ENCODE measurements around the gene ISLR2. TPM values are rescaled to one million over a fixed set of nuclear protein-coding genes. Genes with fewer than 3 reads are reported as not detected.

ISLR2 gene
- total and polyA plus RNA-seq, 4 donors, result 5.2 to 16.7 (median 11.3) TPM

- peak overlapping the region; percentile 45 for H3K4me3 ChIP-seq (ENCODE audit: low read depth, low read length)
- no peaks in the 10 kb centered on the region for H3K9me3 ChIP-seq (ENCODE audit: control insufficient read depth, insufficient read depth, low read length)
- peak overlapping the region; percentile 80 for H3K27ac ChIP-seq (ENCODE audit: low read depth, low read length)
- 5% methylated on average over 50 of the region's 53 CpGs for WGBS (ENCODE audit: insufficient coverage)
- peaks cover 4% of the 10 kb centered on the region for H3K36me3 ChIP-seq (ENCODE audit: control insufficient read depth, insufficient read depth, low read length)
- DNase-seq (ENCODE audit: low read depth in 4 of 6, low spot score in 6 of 6), result peak in 2 of 6 donors; percentile 6 to 33
- H3K27me3 ChIP-seq (ENCODE audit: control insufficient read depth, insufficient read depth, low read length), result peaks cover 69% of the 10 kb centered on the region
- H3K4me1 ChIP-seq (ENCODE audit: control insufficient read depth, insufficient read depth, low read length), result peaks cover 54% of the 10 kb centered on the region
Measured at GRCh38 chr15:74127954-74128784, 2.2 kb upstream of the ISLR2 start.

- Histone ChIP-seq H3K9me3 (ENCODE audit: control insufficient read depth, insufficient read depth, low read length) (no peaks in the 10 kb centered on the region), H3K4me1 (ENCODE audit: control insufficient read depth, insufficient read depth, low read length) (peaks cover 63% of the 10 kb centered on the region), H3K27me3 (ENCODE audit: control insufficient read depth, insufficient read depth, low read length) (peaks cover 77% of the 10 kb centered on the region), H3K36me3 (ENCODE audit: control insufficient read depth, insufficient read depth, low read length) (peaks cover 11% of the 10 kb centered on the region), H3K4me3 (ENCODE audit: low read depth, low read length) (peak overlapping the region; percentile 45), H3K27ac (ENCODE audit: low read depth, low read length) (peak overlapping the region; percentile 80)
- WGBS (ENCODE audit: insufficient coverage), result 5% methylated on average over 40 of the region's 43 CpGs
- peak in 2 of 6 donors; percentile 49 to 84 for DNase-seq (ENCODE audit: low read depth in 4 of 6, low spot score in 6 of 6)
Measured at GRCh38 chr15:74128785-74129585, 1.4 kb upstream of the ISLR2 start.

GRCh38 chr15:74129586-74130154 is 716 bp upstream of the ISLR2 start:
- Histone ChIP-seq H3K4me3 (ENCODE audit: low read depth, low read length) (peak overlapping the region; percentile 45), H3K27me3 (ENCODE audit: control insufficient read depth, insufficient read depth, low read length) (peaks cover 84% of the 10 kb centered on the region), H3K27ac (ENCODE audit: low read depth, low read length) (peak overlapping the region; percentile 52), H3K36me3 (ENCODE audit: control insufficient read depth, insufficient read depth, low read length) (peaks cover 11% of the 10 kb centered on the region), H3K4me1 (ENCODE audit: control insufficient read depth, insufficient read depth, low read length) (peaks cover 69% of the 10 kb centered on the region), H3K9me3 (ENCODE audit: control insufficient read depth, insufficient read depth, low read length) (no peaks in the 10 kb centered on the region)
- WGBS (ENCODE audit: insufficient coverage), result 3% methylated on average over 34 of the region's 40 CpGs
- DNase-seq (ENCODE audit: low read depth in 4 of 6, low spot score in 6 of 6), result peak in 2 of 6 donors; percentile 54 to 79

- H3K4me1 ChIP-seq (ENCODE audit: control insufficient read depth, insufficient read depth, low read length), result peaks cover 83% of the 10 kb centered on the region
- H3K4me3 ChIP-seq (ENCODE audit: low read depth, low read length), result peak overlapping the region; percentile 26
- peaks cover 95% of the 10 kb centered on the region for H3K27me3 ChIP-seq (ENCODE audit: control insufficient read depth, insufficient read depth, low read length)
- peak in 1 of 6 donors; percentile 57 for DNase-seq (ENCODE audit: low read depth in 4 of 6, low spot score in 6 of 6)
- H3K9me3 ChIP-seq (ENCODE audit: control insufficient read depth, insufficient read depth, low read length), result no peaks in the 10 kb centered on the region
- peaks cover 11% of the 10 kb centered on the region for H3K36me3 ChIP-seq (ENCODE audit: control insufficient read depth, insufficient read depth, low read length)
- 8% methylated on average over 23 of the region's 28 CpGs for WGBS (ENCODE audit: insufficient coverage)
- H3K27ac ChIP-seq (ENCODE audit: low read depth, low read length), result no peak overlapping the region
Measured at GRCh38 chr15:74130849-74131627, 652 bp downstream of the ISLR2 start.

GRCh38 chr15:74131628-74132413 is 1.4 kb downstream of the ISLR2 start:
- Histone ChIP-seq H3K36me3 (ENCODE audit: control insufficient read depth, insufficient read depth, low read length) (peaks cover 11% of the 10 kb centered on the region), H3K4me3 (ENCODE audit: low read depth, low read length) (no peak overlapping the region), H3K27me3 (ENCODE audit: control insufficient read depth, insufficient read depth, low read length) (peaks cover 97% of the 10 kb centered on the region), H3K4me1 (ENCODE audit: control insufficient read depth, insufficient read depth, low read length) (peaks cover 89% of the 10 kb centered on the region), H3K9me3 (ENCODE audit: control insufficient read depth, insufficient read depth, low read length) (no peaks in the 10 kb centered on the region), H3K27ac (ENCODE audit: low read depth, low read length) (no peak overlapping the region)
- whole genome bisulfite sequencing (ENCODE audit: insufficient coverage), result 22% methylated on average over 17 of the region's 20 CpGs
- peak in 2 of 6 donors; percentile 16 to 48 for DNase-seq (ENCODE audit: low read depth in 4 of 6, low spot score in 6 of 6)

GRCh38 chr15:74132681-74133651 is 2.6 kb downstream of the ISLR2 start:
- H3K4me1 ChIP-seq (ENCODE audit: control insufficient read depth, insufficient read depth, low read length), result peaks cover 91% of the 10 kb centered on the region
- H3K9me3 ChIP-seq (ENCODE audit: control insufficient read depth, insufficient read depth, low read length), result no peaks in the 10 kb centered on the region
- no peak overlapping the region for H3K27ac ChIP-seq (ENCODE audit: low read depth, low read length)
- peaks cover 88% of the 10 kb centered on the region for H3K27me3 ChIP-seq (ENCODE audit: control insufficient read depth, insufficient read depth, low read length)
- H3K36me3 ChIP-seq (ENCODE audit: control insufficient read depth, insufficient read depth, low read length), result peaks cover 11% of the 10 kb centered on the region
- DNase-seq (ENCODE audit: low read depth in 4 of 6, low spot score in 6 of 6), result peak in 2 of 6 donors; percentile 50 to 58
- no peak overlapping the region for H3K4me3 ChIP-seq (ENCODE audit: low read depth, low read length)
- WGBS (ENCODE audit: insufficient coverage), result 12% methylated on average over 90 of the region's 90 CpGs

- H3K27me3 ChIP-seq (ENCODE audit: control insufficient read depth, insufficient read depth, low read length), result peaks cover 79% of the 10 kb centered on the region
- 11% methylated on average over 71 of the region's 71 CpGs for WGBS (ENCODE audit: insufficient coverage)
- no peak overlapping the region for H3K4me3 ChIP-seq (ENCODE audit: low read depth, low read length)
- peaks cover 11% of the 10 kb centered on the region for H3K36me3 ChIP-seq (ENCODE audit: control insufficient read depth, insufficient read depth, low read length)
- peaks cover 82% of the 10 kb centered on the region for H3K4me1 ChIP-seq (ENCODE audit: control insufficient read depth, insufficient read depth, low read length)
- no peak overlapping the region for H3K27ac ChIP-seq (ENCODE audit: low read depth, low read length)
- H3K9me3 ChIP-seq (ENCODE audit: control insufficient read depth, insufficient read depth, low read length), result no peaks in the 10 kb centered on the region
- peak in 1 of 6 donors; percentile 50 for DNase-seq (ENCODE audit: low read depth in 4 of 6, low spot score in 6 of 6)
Measured at GRCh38 chr15:74133694-74134386, 3.5 kb downstream of the ISLR2 start.
